Erythroblast (primary cell): ENCODE measurements around the gene EEIG2.

Experiments used
- GATA1 ChIP-seq: IDR thresholded peaks from 2 replicates; pipeline ENCODE4 v1.6.1; 2011; ENCODE audit warnings: low read depth, mild to moderate bottlenecking, control low read depth, low read length, moderate library complexity
- POLR2A ChIP-seq: IDR thresholded peaks from 2 replicates; pipeline ENCODE4 v1.6.1; 2011; ENCODE audit warnings: mild to moderate bottlenecking, low read length

- TF ChIP-seq POLR2A, result no peak
- no peak for TF ChIP-seq GATA1
These were observed 46.6 kb downstream of the EEIG2 start for GRCh38 chr1:108606478-108606877.
